Mesodermal cell (in vitro differentiated cells): ENCODE data around the gene HDAC5.
"Not testable (repeated sequence)": the region's sequence is repeated elsewhere in the genome, so short reads cannot be mapped to it uniquely, and the experiment has no call there.

ENCODE experiments used
- H3K27ac ChIP-seq: 2 replicates; pipeline ENCODE4 v1.7.0; 2013; ENCODE audit warnings: mild to moderate bottlenecking, low read depth, low read length, moderate library complexity; ENCODE audit not compliant: severe bottlenecking
- H3K36me3 ChIP-seq: 2 replicates; pipeline ENCODE4 v1.7.1; 2013; ENCODE audit warnings: mild to moderate bottlenecking, low read length, moderate library complexity; ENCODE audit not compliant: control insufficient read depth, insufficient read depth
- H3K4me1 ChIP-seq: one replicate; pipeline ENCODE4 v1.7.1; 2013; ENCODE audit warnings: mild to moderate bottlenecking, low read length; ENCODE audit not compliant: insufficient read depth, control insufficient read depth, poor library complexity, severe bottlenecking
- H3K4me3 ChIP-seq: 2 replicates; pipeline ENCODE4 v1.7.0; 2013; ENCODE audit warnings: low read length, control low read depth, mild to moderate bottlenecking; ENCODE audit not compliant: insufficient read depth, poor library complexity, severe bottlenecking; ENCODE audit errors: extremely low read depth
- H3K9me3 ChIP-seq: 2 replicates; pipeline ENCODE4 v1.7.1; 2013; ENCODE audit warnings: mild to moderate bottlenecking, low read length, moderate library complexity; ENCODE audit not compliant: control insufficient read depth
- WGBS, 2 experiments: methylation state at CpG; one replicate each; pipeline ENCODE4 v1.1.5; 2013; ENCODE audit warnings: missing lambda C conversion rate in 2 of 2; ENCODE audit not compliant: insufficient coverage in 2 of 2; 5-methylcytosine and 5-hydroxymethylcytosine counted together

HDAC5 gene

GRCh38 chr17:44131372-44131771, 7.9 kb upstream of the HDAC5 start:
- not testable (repeated sequence) for H3K36me3 ChIP-seq, H3K4me3 ChIP-seq, H3K27ac ChIP-seq, H3K4me1 ChIP-seq, H3K9me3 ChIP-seq
- WGBS, 2 experiments = 98 to 100% methylated on average over 2 to 6 of the region's 12 CpGs

- Histone ChIP-seq H3K4me1 (peaks cover 7% of the 10 kb centered on the region), H3K36me3 (no peaks in the 10 kb centered on the region), H3K27ac (no peak overlapping the region), H3K9me3 (no peaks in the 10 kb centered on the region), H3K4me3 (no peak overlapping the region)
- WGBS, 2 experiments = 90 to 96% methylated on average over 4 to 5 of the region's 5 CpGs
Measured at GRCh38 chr17:44130693-44131349, 7.4 kb upstream of the HDAC5 start.

GRCh38 chr17:44128383-44128782, 4.9 kb upstream of the HDAC5 start:
- Histone ChIP-seq H3K27ac (no peak overlapping the region), H3K9me3 (no peaks in the 10 kb centered on the region), H3K4me1 (peaks cover 11% of the 10 kb centered on the region), H3K4me3 (no peak overlapping the region), H3K36me3 (no peaks in the 10 kb centered on the region)
- 87 to 93% methylated on average over 3 to 4 of the region's 7 CpGs for WGBS, 2 experiments

GRCh38 chr17:44124118-44124438, 637 bp upstream of the HDAC5 start:
- Histone ChIP-seq H3K36me3 (no peaks in the 10 kb centered on the region), H3K27ac (peak overlapping the region; percentile 95), H3K9me3 (no peaks in the 10 kb centered on the region), H3K4me3 (peak overlapping the region; percentile 93), H3K4me1 (peaks cover 21% of the 10 kb centered on the region)
- WGBS, 2 experiments = 0 to 17% methylated on average over 5 to 7 of the region's 8 CpGs

- WGBS, 2 experiments = 1 to 4% methylated on average over 22 to 24 of the region's 32 CpGs
- Histone ChIP-seq H3K27ac (peak overlapping the region; percentile 74), H3K36me3 (no peaks in the 10 kb centered on the region), H3K4me3 (peak overlapping the region; percentile 93), H3K4me1 (peaks cover 26% of the 10 kb centered on the region), H3K9me3 (no peaks in the 10 kb centered on the region)
Measured at GRCh38 chr17:44122816-44123355, 555 bp downstream of the HDAC5 start.

GRCh38 chr17:44121997-44122815, 1.2 kb downstream of the HDAC5 start:
- H3K4me1 ChIP-seq = peaks cover 26% of the 10 kb centered on the region
- peak overlapping the region; percentile 10 for H3K27ac ChIP-seq
- no peaks in the 10 kb centered on the region for H3K9me3 ChIP-seq
- H3K36me3 ChIP-seq = peaks cover 3% of the 10 kb centered on the region
- WGBS, 2 experiments = no CpG with 5 or more reads among the region's 1 CpG
- H3K4me3 ChIP-seq = peak overlapping the region; percentile 93

- WGBS, 2 experiments = 59% methylated on average over 4 of the region's 9 CpGs; no CpG with 5 or more reads in 1 of the 2 experiments
- no peak overlapping the region for H3K27ac ChIP-seq
- H3K4me3 ChIP-seq = peak overlapping the region; percentile 93
- peaks cover 11% of the 10 kb centered on the region for H3K36me3 ChIP-seq
- H3K4me1 ChIP-seq = peaks cover 26% of the 10 kb centered on the region
- no peaks in the 10 kb centered on the region for H3K9me3 ChIP-seq
Measured at GRCh38 chr17:44120851-44121605, 2.4 kb downstream of the HDAC5 start.

- 93 to 94% methylated on average over 10 to 11 of the region's 11 CpGs for WGBS, 2 experiments
Measured at GRCh38 chr17:44120281-44120680, 3.2 kb downstream of the HDAC5 start.

GRCh38 chr17:44119798-44120197, 3.6 kb downstream of the HDAC5 start:
- Histone ChIP-seq H3K9me3 (no peaks in the 10 kb centered on the region), H3K36me3 (peaks cover 23% of the 10 kb centered on the region), H3K27ac (no peak overlapping the region), H3K4me3 (no peak overlapping the region), H3K4me1 (peaks cover 33% of the 10 kb centered on the region)
- WGBS, 2 experiments = 100% methylated on average over 1 of the region's 2 CpGs; no CpG with 5 or more reads in 1 of the 2 experiments

More at GRCh38 chr17:44120281-44120680, 3.2 kb downstream of the HDAC5 start:
- peaks cover 29% of the 10 kb centered on the region for H3K4me1 ChIP-seq
- not testable (repeated sequence) for H3K4me3 ChIP-seq, H3K9me3 ChIP-seq, H3K27ac ChIP-seq
- H3K36me3 ChIP-seq = peaks cover 18% of the 10 kb centered on the region

- WGBS, 2 experiments = 79 to 86% methylated on average over 5 of the region's 5 CpGs
- H3K27ac ChIP-seq = no peak overlapping the region
- no peak overlapping the region for H3K4me3 ChIP-seq
- no peaks in the 10 kb centered on the region for H3K9me3 ChIP-seq
- peaks cover 30% of the 10 kb centered on the region for H3K36me3 ChIP-seq
- H3K4me1 ChIP-seq = peaks cover 29% of the 10 kb centered on the region
Measured at GRCh38 chr17:44119062-44119461, 4.4 kb downstream of the HDAC5 start.
